GM21529 (cell line): ENCODE measurements around the gene MAPK13.
A peak's percentile ranks its signal among the peaks of the same experiment; 100 is the strongest.
"Not testable (repeated sequence)": the region's sequence is repeated elsewhere in the genome, so short reads cannot be mapped to it uniquely, and the experiment has no call there.

Experiments used
- ATAC-seq: cut with Tn5 transposase; IDR thresholded peaks from one replicate; pipeline ENCODE4 v1.9.1; 2021; ENCODE audit not compliant: unreplicated experiment

Gene MAPK13

DNA sequence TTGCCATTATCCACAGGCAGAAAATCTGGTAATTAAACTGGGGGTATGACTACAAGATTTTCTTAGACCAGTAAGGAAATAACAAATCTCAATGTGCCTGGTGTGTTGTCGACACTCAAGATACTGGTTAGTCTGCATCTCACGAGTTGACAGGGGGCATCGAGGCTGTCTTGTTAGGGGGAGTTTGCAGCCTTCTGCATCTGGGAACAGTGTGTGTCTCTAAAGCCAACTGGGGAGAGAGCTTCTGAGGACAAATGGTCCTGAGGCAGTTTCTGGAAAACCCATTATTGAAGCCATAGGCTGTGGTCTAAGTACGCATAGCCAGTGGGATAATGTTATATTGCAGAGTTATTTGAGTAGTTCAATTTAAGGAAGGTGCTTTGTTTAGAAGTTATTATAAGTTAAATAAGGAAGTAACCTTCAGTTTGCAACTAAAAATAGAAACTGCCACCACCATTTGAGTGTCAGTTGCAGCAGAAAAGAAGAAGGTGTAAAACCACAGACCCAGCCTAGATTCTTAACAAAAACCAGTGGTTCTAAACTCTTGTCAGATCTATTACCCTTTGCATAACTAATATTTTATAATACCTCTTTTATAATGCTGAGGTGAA lies 15.4 kb upstream of the MAPK13 start:
- ATAC-seq = peak; percentile 41

DNA sequence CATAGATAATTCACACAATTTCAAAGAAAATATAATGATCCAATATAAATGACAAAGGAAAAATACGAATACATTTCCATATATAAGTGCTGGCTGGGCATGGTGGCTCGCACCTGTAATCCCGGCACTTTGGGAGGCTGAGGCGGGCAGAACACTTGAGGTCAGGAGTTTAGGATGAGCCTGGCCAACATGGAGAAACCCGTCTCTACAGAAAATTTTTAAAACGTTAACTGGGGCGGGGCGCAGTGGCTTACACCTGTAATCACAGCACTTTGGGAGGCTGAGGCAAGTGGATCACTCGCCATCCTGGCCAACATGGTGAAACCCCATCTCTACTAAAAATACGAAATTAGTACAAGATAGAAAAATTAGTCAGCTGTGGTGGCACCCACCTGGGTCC lies 14.9 kb upstream of the MAPK13 start:
- no peak for ATAC-seq

DNA sequence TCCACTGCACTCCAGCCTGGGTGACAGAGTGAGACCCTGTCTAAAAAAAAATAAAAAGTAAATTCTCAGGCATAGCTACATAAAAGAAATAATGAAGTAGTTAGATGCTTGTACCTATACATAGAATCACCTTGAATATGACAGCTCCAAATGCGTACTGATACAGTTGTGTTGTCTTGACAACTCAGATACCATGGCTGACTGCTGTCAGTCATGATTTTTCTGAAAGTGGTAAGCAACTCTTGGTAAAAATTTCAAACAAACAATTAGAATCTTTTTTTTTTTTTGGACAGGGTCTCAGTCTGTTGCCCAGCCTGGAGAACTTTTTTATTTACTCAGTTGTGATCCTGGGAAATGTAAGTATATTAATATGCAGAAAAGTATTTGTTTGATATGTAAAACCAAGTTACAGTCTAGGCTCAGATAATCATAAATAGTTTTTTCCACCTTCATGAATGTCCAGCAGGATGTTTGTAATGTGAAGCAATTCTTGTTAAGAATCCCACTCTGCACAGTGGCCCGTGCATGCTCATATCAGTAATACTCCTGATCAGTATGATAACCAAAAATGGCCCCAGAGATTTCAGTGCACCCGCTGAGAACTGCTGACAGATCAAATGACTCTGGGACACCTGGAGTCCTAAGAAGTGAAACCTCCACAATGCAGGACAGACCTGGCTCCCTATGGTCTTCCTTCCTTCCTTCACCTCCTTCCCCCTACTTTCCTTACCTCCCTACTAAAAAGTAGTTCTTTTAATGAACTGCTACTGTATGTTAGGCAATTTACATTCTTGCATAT lies 14.0 kb upstream of the MAPK13 start:
- ATAC-seq = no peak

DNA sequence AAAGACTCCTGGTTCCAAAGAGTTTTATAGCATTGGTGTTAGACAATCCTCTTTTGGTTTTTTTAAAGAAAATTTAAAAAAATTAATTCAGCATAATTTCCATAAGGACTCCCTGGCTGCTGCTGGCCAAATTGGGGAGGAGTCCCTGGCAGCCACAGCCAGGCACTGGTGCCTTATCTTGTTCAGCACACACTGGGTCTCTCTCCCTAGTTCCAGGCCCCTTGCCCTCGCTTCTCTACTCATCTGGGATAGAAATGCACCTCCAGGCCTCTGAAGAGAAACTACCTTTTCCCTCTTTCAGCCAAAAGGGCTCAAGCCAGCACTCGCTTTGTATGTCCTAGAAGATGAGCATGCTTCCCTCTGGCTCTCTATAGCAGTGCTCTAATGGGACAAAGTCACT lies 13.4 kb upstream of the MAPK13 start:
- no peak for ATAC-seq

DNA sequence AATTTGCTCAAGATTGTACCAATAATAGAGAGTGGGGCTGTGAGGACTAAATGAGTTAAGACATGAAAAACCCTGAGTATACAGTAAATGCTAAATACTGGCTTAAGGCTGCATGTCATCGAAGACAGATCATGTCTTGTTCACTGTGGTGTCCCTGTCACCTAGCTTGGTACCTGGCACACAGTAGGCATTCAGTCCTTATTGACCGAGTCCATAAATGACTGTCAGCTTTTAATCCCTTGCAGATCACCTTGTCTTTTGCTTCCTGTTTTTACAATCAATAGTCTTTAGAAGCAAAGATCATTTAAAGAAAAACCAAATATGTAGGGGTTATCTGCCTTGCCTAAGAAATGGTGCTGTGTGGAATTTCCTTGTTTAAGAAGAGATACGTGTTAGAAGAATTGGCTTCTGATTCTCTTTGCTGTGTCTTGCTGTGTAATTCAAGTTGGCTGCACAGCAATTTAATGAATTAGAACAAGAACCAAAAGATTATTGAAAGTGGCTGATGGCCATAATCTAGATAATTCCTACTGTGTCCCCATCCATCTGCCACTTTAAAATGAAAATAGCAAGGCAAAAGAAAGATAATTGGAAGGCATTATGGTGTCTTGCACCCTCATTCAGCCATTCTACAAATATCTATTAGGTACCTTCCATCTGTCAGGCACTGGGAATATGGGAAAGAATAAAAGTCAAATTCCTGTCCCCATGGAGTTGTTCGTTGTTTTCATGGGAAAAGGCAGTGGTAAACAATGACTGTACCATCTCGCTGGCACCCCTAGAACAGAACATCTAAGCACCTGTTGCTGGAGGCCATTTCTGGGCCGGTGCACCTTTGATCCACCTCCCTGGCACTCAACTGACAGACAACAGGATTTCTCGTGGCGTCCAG lies 12.4 kb upstream of the MAPK13 start:
- ATAC-seq = no peak

DNA sequence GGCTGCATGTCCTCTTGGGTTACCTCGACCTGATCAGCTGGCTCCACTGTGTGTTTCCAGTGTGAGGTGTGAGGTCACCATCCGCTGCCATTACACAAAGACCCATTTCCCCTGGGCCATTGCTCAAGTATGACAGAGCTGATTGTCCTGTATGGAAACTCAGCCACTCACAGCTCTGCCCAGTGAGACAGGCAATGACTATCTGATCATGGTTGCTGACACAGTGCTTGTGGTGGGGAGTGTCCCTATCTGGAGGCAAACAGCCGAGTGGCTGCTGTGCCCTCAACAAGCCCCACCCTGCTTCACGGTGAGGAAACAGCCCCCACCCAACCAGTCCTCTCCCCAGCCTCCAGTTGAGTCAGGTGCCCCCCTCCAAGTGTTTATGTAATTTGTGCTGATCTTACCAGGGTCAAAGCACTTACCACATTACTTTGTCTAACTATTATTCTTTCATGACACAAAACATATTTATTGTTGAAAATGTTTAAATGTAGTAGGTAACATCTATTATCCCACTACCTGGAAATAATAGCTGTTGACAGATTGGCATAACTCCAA lies 11.7 kb upstream of the MAPK13 start:
- no peak for ATAC-seq

DNA sequence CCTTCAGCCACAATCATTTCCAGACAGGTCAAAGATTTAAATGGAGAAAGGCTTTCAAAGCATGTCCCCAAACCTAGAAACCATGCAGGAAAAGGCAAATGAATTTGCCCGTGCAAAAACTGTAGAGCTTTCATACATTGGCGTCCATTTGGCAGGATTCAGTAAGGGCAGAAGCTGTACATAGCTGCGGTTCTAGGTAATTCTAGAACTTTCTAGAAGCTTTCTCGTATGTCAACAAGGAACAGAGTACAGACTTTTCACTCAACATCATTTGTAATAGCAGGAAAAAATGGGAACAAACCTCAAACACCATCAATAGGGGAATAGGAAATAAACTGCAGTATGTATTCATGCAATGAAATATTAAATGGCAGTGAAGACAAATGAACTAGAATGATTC lies 11.1 kb upstream of the MAPK13 start:
- ATAC-seq = no peak

DNA sequence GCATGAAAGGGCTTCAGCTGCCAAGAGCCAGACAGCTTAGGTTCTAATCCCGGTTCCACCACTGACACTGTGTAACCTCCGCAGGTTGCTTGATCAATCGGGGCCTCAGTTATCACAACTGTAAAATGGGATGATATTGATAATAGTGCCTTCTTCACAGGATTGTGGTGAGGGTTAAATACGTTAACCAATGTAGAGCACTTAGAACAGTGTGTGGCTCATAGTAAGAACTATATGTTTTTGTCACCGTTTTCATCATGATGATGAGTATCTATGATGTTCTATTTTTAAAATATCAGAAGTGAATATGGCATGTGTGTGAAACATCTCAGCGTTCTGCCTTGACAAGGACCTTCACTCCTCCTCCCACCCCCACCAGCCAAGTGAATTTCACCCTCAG lies 10.3 kb upstream of the MAPK13 start:
- no peak for ATAC-seq

DNA sequence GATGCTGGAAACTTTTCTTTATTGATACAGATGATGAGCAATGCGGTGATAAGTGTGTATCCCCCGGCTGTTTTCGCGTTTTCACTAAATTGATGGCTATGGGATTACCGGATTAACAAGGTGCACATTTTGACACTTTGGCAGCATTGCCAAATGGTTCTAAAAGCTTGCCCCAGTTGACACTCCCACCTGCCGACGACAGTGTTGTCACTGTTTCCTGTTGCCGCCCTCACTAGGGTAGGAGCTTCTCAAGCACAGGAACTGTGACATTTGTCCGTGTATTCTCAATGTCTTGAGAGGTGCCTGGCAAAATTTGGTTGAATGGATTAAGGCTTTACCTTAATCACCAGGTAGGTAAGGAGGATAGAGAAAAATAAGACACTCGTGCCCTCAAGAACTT lies 9.8 kb upstream of the MAPK13 start:
- ATAC-seq = no peak

DNA sequence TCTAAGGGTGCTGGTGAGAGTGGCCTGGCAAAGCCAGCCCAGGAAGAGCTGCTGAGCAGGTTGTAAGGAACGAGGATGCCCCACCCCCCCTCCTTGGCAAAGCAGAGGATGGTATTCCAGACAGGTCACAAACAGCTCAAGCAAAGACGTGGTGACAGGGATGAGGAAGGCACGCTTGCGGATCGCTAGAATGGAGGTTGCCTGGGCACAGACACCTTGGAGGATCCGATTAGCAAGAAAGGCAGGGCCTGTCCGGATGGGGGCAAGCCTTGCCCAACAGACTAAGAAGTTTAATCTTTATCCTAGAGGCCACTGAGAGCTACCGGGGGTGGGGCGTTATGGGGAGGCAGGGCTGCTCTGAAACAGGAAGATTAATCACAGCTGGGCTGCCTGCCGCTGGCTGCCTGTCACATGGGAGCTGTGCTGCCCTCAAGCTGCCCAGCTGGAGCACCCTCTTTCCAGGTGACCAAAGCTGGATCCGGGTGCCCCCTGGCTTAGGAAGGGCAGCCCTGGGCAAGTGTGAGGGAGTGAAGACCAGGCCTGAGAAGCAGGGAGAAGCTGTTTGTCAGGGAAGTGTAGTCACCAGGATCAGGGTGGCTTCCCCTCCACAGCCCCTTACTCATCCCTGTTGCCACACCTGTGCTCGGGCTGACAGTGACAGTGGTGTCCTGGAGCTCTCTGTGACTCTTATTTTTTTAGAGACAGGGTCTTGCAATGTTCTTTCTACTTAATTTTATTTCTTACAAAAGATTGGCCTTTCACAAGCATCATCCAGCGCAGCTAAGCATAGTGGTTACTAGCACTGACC lies 9.1 kb upstream of the MAPK13 start:
- ATAC-seq = no peak

DNA sequence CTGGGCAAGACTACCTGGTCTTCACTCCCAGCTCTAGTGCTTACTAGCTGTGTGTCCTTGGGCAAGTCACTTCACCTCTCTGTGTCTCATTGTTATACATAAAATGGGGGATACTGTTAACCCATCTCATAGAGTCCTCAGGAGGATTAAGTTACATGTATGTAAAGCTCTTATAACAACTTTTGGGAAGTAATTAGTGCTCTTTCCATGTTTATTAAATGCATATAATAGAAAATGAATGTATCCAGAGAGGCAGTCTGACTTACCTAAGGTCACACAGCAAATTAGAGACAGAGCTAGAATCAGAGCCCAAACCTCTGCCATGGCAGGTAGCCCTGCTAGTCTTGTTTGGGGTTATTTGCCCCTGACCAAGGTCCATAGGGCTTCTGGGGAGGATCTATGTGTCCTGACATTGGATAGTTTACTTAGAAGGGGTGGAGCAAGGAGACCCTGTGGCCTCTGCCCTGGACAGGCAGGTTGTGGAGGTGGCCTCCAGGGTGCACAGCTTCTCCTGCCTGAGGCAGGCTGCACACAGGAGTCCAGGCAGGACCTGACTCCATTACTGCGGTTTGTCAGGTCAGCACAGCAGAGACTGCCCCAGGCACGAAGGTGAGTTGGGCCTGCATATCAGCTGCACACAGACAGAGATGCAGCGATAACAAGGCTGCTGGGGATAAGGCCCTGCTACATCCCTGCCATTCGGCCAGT lies 8.4 kb upstream of the MAPK13 start:
- ATAC-seq = no peak

DNA sequence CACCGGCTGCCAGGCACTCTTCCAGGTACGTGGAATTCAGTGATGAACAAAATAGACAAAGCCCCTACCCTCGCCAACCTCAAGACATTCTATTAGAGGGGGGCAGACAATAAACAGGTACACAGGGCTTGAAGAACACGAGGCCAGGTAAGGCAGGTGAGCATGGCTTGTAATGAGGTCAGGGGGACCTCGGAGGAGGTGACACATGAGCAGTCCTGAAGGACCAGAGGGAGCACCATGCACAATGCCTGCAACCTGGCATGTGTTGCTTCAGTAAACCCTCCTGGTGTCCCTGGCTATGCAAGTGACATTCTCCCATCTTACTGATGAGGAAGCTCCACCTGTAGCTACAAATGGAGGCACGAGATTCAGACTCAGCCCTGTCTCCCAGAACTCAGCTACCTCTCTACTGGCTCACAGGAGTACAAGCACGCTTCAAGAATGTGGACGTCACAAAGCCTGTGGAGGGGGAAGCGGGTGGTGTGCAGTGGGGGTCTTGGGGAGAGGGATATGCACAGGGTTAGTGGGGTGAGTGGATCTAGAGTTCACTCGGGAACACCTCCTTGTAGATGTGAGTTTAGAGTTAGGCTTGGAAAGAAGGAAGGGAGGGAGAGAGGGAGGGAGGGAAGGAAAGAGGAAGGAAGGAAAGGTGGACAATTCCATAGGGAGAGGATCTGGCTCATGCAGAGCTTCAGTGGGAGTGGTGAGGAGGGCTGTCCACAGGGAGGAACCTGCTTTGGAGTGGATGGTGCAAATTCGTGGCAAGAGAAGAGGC lies 7.6 kb upstream of the MAPK13 start:
- no peak for ATAC-seq

DNA sequence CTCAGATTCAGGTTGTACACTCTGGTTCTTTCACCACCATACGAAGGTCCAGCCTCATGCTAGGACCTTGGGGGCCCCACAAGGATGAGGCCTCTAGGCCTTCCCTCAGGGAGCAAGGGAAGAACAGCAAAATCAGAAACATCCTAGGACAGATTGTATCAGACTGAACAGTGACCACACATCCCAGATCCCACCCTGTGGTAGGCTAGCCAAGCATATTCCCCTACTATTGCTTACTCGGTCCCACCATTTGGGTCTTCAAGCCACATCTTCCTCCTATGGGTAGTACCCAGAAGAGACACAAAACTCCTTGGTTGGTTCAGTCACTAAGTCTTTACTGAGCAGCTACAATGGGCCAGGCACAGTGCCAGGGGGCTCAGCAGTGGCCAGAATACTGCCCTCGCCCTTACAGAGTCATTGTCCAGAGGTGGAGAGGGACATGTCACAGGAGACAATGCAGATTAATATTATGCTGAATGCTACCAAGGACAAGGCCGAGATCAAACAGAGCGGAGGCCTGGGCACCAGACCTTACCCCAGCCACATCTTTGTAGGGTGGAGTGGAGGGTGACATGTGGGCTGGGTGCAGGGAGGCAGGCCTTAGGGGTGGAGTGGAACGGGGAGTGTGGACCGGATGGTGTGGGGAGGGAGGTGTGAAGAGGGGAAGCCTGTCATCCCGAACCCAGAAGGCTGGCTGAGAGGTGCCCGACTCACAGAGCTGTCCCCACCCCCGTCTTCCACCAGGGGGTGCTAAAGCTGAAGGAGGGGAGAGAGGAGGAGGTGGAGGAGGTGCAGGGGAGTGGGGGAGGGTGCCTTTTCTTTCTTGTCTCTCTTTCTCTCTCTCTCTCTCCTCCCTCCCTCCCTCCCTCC lies 6.8 kb upstream of the MAPK13 start:
- ATAC-seq = peak; percentile 55

DNA sequence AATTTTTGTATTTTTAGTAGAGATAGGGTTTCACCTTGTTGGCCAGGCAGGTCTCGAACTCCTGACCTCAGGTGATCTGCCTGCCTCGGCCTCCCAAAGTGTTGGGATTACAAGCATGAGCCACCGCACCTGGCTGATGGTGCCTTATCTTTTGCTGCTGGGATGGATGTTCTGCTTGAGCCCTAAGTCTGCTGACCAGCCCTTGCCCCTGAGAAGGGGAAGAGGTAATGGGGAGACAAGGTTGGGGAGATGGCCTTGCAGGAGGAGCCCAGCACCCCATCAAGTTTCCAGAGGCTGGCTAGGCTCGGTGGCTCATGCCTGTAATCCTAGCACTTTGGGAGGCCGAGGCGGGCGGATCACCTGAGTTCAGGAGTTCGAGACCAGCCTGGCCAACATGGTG lies 6.0 kb upstream of the MAPK13 start:
- ATAC-seq = not testable (repeated sequence)

DNA sequence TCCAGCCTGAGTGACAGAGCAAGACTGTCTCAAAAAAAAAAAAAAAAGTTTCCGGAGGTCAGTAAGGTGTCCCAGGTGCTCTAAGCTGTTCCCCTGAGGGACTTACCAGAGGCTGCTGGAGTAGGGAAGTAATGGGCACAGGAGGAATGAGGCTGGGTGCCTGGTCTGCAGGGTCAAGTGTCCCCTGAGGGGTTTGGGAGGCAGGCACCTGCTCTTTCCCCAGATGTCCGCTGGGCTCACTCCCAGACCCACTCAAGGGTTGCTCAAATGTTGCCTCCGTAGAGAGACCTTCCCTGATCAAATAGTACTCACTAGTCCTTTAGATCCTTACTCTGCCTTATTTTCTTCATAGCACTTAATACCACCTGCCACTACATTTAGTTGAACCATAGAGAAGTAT lies 5.4 kb upstream of the MAPK13 start:
- no peak for ATAC-seq

DNA sequence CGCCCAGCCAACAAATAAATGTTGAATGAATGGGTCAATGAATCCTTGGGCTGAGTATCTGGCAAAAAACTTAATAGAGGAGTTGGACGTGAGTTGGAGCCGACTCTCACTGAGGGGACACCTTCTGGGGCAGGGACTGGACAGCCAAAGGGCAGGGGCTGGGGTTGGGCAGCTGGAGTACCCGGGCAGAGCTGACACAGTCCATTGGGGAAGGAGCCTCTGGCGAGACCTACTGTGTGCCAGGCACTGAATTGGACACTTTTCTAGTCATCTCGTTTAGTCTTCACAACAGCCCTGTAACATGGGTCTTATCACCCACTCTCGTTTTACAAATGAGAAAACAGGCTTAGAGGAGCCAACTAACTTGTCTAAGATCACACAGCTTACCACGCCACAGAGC lies 4.7 kb upstream of the MAPK13 start:
- ATAC-seq = no peak

DNA sequence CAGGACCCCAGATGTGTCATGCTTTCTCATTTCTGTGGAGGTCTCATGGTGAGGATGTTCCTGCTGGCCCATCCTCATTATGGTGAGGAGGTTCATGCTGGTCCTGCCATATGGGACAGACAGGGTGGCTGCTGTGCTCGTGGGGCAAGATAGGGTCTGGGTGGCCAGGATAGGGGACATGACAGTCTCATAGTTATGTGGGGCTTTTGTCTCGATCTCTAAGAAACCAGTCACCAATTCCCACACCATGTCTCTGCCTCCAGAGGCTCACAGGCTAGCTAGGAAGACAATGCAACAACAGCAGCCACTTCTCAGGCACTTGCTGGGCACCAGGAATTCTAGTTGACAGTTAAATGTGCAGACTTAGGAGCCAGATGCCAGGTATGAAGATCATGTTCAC lies 4.2 kb upstream of the MAPK13 start:
- ATAC-seq = no peak
